A172 (cell line): ENCODE results near the gene USP6NL. TPM values are rescaled to one million over a fixed set of nuclear protein-coding genes. Genes with fewer than 3 reads are reported as not detected.
A peak's percentile ranks its signal among the peaks of the same experiment; 100 is the strongest.

Source experiments
- DNase-seq: peaks from one replicate; pipeline ENCODE4 v3.0.0-alpha.2; 2015; ENCODE audit warnings: low spot score
- total RNA-seq: library from RNA; depleted of rRNA; stranded (reverse); fragments of >200 nt; shearing (Covaris generic); gene quantifications from 2 replicates; pipeline ENCODE4 v1.2.3, GENCODE V29; 2014

Gene USP6NL
- total RNA-seq, 1 experiment from 2014 or later = 19.8 TPM

DNA sequence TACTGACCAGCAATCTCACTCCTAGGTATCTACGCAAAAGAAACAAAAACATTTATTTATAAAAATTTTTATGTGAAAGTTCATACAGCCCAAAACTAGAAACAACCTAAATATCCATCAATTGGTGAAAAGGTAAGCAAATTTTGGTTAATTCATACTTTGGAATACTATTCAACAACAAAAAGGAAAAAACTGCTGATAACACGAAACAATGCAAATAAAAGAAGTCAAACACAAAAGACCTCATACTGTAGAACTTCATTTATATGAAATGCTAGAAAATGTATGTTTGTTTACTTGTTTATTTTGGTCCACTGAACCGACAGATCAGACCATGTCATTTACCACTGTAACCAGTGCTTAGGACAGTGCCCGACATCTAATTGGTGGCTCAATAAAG is 60.3 kb downstream of the USP6NL start:
- no peak for DNase-seq

DNA sequence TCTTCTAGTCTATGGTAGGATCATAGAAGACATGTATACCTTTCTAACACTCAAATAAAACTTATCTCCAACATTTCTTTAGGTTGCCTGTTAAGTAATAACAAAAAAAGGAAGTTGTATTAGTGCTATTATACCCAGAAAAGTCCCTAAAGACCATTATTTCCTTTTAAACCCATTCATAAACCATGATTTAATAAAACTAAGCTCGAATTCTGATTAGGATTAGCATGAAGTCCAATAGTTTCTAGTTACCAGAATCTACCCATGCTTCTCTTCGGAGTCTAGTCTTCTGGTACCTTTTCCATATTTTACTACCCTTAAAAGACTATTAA is 62.7 kb downstream of the USP6NL start:
- no peak for DNase-seq

DNA sequence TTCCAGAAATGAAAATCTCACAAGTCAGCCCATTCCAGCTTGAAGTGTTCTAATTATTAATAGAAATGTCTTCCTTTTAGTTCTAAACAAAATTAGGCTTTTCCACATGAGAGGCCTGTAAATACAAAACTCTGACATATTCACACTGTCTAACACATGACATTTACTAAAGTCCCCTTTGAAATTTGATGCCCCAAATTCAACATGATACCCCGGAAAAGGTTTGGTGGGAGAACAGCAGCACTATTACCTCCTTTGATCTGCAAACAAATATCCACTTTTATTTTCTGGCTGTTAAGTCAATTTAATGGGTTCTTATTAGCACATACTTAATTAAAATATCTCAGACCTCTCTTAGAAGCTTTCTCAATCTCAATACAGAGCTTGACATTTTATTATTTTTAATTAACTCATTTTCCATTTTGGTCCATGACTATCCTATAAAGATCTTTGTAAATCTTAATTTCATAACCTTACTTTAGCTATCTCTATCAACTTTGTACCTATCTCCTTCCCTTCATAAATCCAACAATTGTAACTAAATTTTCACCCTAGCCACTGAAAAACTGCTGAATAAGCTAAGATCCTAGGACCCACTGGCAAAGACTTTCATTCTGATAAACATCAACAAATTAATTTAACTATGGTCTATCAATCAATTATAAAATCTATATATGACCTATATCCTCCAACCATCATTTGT is 63.2 kb downstream of the USP6NL start:
- no peak for DNase-seq

DNA sequence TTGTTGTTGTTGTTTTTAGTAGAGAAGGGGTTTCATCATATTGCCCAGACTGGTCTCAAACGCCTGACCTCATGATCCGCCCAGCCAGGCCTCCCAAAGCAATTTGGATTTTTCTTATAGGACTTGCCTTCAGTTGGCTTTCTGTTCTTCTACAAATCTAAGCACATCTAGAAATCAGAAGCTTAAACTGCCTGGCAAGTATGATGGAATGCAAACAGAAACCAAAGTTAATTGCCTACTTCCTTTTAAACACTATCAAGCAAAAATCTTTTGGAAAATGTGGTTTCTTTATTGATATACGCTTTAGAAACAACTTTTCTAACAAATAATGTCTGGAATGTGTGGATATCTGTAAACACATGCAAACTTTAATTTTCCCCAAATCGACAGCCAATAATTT is 64.9 kb downstream of the USP6NL start:
- DNase-seq = peak; percentile 41

DNA sequence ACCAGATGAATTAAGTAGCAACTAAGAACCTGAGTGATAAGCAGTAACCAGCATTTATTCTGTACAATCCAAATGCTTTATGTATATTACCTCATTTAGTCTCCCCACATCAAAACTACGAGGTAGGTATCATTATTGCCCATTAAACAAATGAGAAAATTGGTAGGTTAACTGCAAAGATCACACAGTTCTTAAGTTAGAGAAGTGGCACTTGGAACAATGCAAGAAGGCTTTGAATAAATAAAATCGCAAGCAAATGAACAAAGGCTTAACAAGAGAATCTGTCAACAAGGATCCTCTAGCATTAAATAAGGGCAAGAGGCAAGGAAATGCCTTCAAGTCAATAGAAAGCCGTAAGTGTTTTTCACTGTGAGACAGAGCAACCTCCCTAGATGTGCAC is 70.2 kb downstream of the USP6NL start:
- DNase-seq = no peak

DNA sequence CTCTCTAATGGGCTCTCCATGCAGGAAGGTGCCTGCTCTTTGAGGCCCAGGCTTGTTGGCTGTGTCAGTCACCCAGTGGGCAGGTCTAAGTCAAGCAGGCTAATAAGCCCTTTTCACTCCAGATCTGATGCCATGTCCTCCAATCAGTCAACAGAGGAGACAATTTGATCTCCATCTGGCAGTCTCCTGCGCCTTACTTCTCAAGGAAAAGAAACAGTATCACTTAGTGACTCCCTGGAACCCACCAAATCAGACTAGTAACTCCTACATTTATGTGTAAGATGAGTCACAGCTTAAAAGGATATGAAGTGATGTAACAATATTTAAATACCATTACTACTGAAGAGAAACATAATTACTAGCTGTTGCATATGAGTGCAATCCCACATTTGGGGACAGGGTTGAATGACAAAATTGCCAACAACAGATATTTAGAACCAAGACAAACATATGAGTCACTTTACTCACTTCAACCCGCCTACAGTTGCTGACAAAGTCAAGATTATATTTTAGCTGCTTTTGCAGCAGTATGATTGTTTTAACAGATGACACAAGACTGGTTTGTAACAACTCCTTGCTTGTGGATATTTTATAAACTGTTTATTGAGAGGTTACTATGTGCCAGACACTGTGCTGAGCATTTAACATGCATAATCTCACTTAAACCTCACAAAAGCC is 72.1 kb downstream of the USP6NL start:
- DNase-seq = peak; percentile 48

DNA sequence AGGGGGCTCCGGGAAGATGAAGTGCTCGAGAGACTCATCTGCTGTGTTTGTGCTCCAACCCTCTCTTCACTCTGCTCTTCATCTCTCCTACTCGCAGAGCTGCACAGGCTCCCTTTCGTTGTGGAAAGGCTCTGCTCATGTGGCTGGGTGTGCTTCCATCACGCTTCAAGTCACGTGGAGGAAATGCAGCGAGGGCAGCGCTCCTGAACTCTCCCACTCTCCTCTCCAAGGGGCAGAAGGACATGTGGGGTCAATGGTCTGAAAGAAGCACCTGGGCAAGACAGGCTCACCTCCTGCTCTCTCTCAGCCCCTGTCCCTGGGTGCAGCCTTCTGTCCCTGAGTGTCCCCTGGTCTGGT is 72.6 kb downstream of the USP6NL start:
- DNase-seq = no peak

DNA sequence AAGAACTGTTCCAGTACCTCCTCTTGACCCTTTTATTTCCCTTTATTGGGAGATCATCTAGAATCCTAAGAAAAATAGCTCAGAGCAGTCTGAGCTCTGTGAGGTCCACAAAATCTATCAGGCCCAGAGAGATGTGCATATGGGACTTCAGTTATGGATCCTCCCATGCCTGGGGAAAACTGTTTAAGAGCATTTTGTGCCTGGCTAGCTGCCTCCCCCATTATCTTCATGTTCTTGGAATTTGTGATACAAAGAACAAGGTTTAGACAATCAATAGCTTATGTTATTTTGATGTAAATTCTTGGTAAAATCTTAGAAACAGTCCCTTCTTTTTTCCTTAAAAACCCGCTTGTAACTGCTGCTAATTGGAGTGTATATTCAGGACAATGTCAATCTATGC is 75.2 kb downstream of the USP6NL start:
- DNase-seq = no peak

DNA sequence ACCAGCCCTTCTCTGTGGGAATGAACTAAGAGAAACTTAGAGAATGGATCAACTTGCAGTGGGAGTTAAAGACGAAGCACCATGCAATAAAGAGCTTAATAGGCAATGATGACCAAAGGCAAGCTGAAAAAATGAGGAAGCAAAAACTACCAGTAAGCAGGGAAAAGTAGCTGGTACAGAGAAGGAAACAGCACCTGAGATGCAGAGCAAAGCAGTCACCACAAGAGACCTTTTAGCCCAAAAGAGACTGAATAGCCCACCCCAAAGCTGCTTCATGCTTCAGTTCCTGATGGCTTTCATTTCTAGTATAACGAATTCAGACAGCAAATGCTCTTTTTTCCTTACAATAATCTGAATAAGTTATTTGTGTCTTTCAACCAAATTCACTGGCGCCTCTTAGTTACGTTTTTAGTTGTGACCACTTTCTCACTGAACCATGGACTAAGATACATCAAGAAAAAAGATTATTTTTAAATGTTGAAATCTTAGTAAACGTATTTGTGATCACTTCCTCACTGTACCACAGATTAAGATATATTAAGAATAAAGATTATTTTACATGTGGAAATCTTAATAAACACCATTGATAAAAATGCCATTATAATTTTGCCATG is 76.0 kb downstream of the USP6NL start:
- DNase-seq = no peak

DNA sequence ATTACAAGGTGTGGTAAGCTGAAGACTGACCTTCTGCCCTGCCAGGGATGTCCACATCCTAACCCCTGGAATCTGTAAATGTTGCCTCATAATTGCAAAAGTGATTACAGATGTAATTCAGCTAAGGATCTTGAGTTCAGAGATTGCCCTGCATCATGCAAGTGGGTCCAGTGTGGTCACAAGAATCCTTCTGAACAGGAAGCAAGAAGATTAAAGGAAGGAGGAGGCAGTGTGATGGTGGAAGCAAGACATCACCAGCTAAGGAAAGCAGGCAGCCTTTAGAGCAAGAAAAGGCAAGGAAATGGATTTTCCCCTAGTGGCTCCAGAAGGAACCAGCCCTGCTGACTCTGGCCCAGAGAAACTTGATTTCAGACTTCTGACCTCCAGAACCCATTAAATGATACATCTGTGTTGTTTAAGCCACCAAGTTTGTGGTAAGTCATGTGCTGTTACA is 78.1 kb downstream of the USP6NL start:
- peak; percentile 45 for DNase-seq

DNA sequence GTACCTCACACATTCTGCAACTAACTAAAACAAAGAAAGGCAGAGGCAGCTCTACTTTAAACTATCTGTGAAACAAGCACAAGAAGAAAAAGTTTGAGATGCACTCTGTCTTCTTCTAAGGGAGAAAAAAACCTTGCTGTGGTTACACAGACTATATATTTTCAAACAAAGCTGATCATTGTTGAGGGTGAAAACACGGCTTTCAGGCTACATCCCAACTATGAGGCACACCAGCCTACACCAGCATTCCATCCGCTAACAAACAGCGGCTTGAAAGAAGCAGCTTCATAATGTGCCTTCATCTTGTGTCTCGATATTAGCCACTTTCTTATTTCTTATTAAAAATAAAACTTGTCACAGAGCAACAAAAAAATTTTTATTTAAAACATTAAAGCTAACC is 79.1 kb downstream of the USP6NL start:
- peak; percentile 25 for DNase-seq

DNA sequence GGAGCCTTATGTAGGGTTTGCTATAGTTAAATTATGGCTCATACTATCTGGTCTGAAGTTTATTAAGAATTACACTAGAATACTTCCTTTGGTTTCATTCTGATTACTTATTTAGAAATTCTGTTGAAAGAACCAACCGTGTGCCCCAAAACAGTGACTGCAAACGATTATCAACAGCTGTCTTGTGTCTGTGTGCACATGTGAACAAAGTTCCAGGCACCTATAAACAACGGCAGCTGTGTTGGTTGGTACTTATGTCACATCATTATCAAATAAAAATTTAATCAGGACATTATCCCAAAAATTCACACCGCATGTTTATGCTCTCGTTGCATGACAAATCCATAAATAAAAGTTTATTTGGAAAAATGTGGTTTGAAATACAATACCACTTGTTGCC is 80.6 kb downstream of the USP6NL start:
- no peak for DNase-seq

DNA sequence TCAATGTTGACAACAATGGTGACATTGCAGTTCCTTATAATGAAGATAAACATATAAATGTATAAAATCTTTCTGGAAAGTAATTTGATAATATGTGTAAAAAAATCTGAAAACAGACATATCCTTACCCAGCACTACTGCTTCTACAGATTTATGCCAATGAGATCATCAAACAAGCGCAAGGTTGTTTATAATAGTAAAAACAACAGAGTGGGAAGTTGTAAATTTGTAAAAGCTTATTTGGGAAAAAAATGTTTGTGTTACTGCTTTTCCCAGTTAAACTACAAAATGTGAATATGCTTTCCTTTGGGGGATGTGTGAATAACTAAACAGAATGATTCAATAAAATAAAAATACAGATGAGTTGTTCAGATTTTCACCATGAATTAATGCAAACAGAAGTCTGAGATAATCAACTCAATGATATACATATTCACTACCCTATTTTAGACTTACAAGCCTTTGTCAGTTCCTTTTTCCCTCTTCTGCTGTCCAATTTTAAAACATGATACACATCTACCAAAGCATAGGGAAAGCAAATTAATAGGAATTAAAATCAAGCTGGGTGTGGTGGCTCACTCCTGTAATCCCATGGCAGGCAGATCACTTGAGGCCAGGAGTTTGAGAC is 82.1 kb downstream of the USP6NL start:
- no peak for DNase-seq

DNA sequence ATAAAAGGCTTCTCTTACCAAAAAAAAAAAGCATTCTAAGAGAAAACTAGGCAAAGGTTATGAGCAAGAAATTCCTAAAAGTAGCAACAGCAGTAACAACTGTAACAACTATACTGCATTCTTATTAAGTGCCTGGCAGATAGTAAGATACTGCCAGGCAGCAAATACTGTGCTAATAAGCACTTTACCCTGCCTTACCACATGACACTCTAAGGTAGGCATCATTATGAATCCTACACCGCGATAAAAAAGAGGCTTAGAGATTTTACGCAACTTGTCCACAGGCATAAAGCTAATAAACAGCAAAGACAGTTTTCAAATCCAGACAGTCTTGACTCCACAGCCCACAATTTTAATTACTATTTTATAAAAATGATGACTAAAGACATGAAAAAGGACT is 83.2 kb downstream of the USP6NL start:
- DNase-seq = no peak

DNA sequence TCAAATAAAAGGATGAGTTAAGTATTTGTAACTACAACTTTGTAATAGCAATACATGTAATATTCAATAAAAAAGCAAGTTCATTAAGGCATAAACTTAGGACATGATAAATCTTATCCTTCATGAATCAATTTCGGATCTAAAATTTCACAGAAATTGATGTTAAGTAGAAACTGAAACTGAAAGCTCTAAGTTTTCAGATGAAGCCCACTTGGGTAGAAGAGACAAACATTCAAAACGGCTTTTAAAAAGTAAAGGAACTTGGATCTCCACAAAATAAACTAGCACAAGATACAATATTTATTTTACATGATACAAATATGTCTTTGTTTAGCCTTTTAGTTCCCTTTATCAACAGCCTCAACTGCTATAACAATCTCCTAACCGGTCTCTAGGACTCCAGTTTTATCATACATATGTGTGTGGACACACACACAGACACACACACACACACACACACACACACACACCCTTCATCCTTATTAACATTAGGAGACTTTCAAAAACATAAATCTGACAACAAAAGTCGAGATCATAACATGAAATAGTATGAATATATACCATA is 83.7 kb downstream of the USP6NL start:
- DNase-seq = no peak

DNA sequence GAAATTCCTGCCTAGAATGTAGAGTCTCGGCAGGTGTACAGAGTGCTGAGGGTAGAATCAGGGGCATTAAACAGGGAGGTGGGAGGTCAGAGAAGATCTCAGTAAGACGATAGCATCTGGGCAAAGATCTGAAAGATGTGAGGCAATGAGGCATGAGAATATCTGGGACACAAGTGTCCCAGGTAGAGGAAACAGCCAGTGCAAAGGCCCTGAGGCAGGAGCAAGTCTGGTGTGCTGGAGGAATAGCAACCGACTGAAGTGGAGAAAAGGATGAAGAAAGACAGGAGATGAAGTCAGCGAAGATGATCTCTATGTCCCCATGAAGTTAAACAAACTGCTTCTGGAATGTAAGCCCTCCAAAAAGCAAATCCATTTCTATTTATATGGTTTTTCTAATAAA is 84.4 kb downstream of the USP6NL start:
- no peak for DNase-seq

DNA sequence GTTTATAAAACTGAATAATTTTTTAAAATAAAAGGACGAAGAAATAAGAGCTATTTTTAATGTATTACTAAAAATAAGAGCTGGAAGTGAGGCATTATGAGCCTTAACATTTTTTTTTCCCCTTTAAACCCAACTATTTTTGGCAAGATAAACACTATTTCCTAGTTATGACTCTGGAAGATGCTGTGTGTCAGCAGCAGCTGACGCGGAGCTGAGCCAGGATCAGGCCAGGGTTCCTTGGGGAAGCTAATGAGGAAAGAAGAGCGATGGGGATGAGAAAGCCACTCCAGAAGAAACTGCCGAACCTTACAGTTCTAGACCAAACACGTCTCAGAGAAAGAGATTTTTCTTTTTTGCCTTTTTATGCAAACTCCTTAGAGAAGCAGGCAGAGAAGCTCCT is 85.9 kb downstream of the USP6NL start:
- no peak for DNase-seq

DNA sequence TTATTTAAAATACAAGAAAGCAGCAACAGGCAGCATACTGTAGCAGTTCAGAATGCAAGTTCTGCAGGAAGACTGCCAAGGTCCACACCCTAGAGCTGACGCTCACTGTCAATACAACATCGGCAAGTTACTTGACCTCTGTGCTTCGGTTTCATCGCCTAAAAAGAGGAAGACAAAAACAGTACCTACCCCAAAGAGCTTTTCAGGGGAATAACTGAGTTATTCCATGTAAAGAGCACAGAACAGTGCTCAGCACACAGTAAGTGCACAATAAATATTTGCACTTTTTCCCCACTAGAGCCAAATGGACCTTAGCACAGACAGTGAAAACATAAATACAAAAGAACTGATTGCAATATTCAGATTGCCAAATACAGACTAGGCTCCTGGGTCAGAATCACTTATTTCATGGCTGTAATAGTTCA is 88.6 kb downstream of the USP6NL start:
- no peak for DNase-seq

DNA sequence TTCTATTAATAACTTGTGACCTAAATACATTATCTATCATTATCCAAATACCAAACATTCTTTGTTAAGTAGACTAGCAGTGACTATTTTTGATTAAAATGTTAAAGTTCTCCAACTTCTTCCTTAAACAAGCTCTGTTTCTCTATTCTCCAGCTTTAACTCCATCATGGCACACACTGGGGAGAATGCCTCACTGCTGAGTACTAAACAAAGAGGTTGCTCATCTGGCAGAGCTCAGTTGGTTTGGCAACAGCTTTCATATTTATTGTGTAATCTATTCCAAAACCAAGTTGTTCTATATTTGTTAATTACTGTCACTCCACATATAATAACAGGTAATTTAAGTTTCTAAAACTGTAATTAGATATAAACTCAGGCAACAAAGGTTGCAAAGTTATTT is 89.6 kb downstream of the USP6NL start:
- no peak for DNase-seq

DNA sequence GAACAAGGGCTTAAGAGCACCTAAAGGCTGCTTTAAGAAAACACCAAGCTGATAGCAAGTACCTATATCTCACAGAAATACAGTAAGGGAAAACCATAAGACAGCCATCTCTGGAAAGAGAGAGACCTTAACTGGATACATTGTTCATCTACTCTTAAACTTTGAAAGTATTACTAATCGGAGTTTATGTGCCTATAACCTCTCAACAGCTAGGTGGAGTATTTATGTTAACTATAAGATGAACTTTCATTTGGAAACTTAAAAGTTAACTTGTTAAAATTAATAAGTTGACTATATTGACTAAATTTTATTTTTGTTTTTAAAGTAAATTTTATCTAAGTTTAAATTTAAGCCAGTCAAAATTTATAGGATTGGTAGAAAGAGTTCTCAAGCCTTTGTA is 90.6 kb downstream of the USP6NL start:
- DNase-seq = no peak

DNA sequence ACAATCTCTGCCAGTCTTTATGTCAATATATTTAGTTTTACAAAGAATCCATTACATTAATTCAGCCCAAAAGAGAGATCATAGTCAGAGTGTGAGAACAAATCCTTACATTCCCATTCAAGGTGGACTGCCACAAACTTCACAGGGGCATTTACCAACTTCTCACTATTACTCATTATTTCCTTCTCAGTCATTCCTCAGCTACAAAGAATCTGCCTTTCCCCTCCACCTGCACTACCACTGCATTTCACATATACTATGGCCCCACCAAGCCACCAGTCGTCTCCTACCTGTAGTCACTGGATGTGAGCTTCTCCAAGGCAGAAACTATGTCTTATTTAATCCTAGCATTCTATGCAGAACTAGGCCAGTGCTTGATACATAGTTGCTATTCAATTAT is 94.3 kb downstream of the USP6NL start:
- DNase-seq = no peak

DNA sequence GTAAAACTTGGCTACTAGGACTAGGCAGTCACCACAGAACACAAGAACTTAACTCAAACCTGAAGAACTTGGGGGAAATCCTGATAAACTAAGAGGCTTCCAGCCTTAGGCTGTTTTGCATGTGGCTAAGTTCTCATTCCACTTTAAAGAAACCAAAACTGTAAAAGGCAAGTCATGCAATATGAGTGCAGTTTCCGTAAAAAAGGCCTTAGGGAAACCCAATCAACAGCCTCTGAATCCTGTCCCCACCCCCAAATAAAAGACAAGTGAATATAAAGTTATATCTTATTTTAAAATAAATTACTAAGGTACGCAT is 95.1 kb downstream of the USP6NL start:
- DNase-seq = no peak
